Keratinocyte (primary cell): ENCODE results near the gene RNF141. TPM values are rescaled to one million over a fixed set of nuclear protein-coding genes. Genes with fewer than 3 reads are reported as not detected.

Experiments
- DNase-seq: peaks from one replicate; pipeline ENCODE4 v3.0.0-alpha.2; 2011; ENCODE audit warnings: low read depth, missing footprints, low spot score
- FAIRE-seq: peaks from 2 replicates; lab custom pipeline; 2011; peaks lifted over from hg19 to GRCh38; lab: Jason Lieb, UNC
- H2AFZ ChIP-seq: 2 replicates; pipeline ENCODE4 v1.6.0; 2012; ENCODE audit warnings: low read length, control low read depth, inconsistent platforms; ENCODE audit not compliant: control insufficient read depth
- H3K27ac ChIP-seq: 2 replicates; pipeline ENCODE4 v1.5.1; 2011; ENCODE audit warnings: low read length; ENCODE audit not compliant: control insufficient read depth, insufficient read depth
- H3K27me3 ChIP-seq: 3 replicates; pipeline ENCODE4 v1.6.0; 2011; ENCODE audit warnings: low read length; ENCODE audit not compliant: control insufficient read depth, insufficient read depth; ENCODE audit errors: extremely low read depth
- H3K36me3 ChIP-seq, 2 experiments: 2 replicates in 1 of 2; 3 replicates in 1 of 2; pipeline ENCODE4 v1.5.1; 2011; ENCODE audit warnings: low read length in 2 of 2, mild to moderate bottlenecking in 1 of 2; ENCODE audit not compliant: control insufficient read depth in 2 of 2, insufficient read depth in 2 of 2; ENCODE audit errors: extremely low read depth in 1 of 2
- H3K4me1 ChIP-seq: 3 replicates; pipeline ENCODE4 v1.5.1; 2011; ENCODE audit warnings: low read length; ENCODE audit not compliant: control insufficient read depth, insufficient read depth; ENCODE audit errors: extremely low read depth
- H3K4me2 ChIP-seq: 3 replicates; pipeline ENCODE4 v1.6.0; 2011; ENCODE audit warnings: low read depth, low read length; ENCODE audit not compliant: control insufficient read depth, insufficient read depth; ENCODE audit errors: extremely low read depth
- H3K4me3 ChIP-seq, 3 experiments: fragments of 200-600 bp in 1 of 3; sonication (generic) in 1 of 3; 2 replicates in 2 of 3; 3 replicates in 1 of 3; pipeline ENCODE4 v1.5.1; 2011 to 2016; ENCODE audit warnings: low read length in 3 of 3, mild to moderate bottlenecking in 3 of 3, control low read depth in 2 of 3, inconsistent platforms in 1 of 3, low read depth in 1 of 3, mixed read lengths in 1 of 3, mixed run types in 1 of 3, moderate library complexity in 1 of 3; ENCODE audit not compliant: control insufficient read depth in 2 of 3, insufficient read depth in 2 of 3; ENCODE audit errors: extremely low read depth in 1 of 3
- H3K79me2 ChIP-seq: 2 replicates; pipeline ENCODE4 v1.6.0; 2012; ENCODE audit warnings: low read length; ENCODE audit not compliant: control insufficient read depth, insufficient read depth
- H3K9ac ChIP-seq: 3 replicates; pipeline ENCODE4 v1.6.0; 2011; ENCODE audit warnings: low read length; ENCODE audit not compliant: control insufficient read depth, insufficient read depth; ENCODE audit errors: extremely low read depth
- H3K9me1 ChIP-seq: 3 replicates; pipeline ENCODE4 v1.6.0; 2011; ENCODE audit warnings: low read length; ENCODE audit not compliant: control insufficient read depth, insufficient read depth; ENCODE audit errors: extremely low read depth
- H3K9me3 ChIP-seq: 2 replicates; pipeline ENCODE4 v1.5.1; 2012; ENCODE audit warnings: low read depth, low read length; ENCODE audit not compliant: control insufficient read depth
- H4K20me1 ChIP-seq: 3 replicates; pipeline ENCODE4 v1.6.0; 2011; ENCODE audit warnings: low read length; ENCODE audit not compliant: control insufficient read depth, insufficient read depth; ENCODE audit errors: extremely low read depth
- CTCF ChIP-seq, 3 experiments: IDR thresholded peaks in 1 of 3; conservative IDR thresholded peaks in 1 of 3; optimal IDR thresholded peaks in 1 of 3; 2 replicates in 2 of 3; 3 replicates in 1 of 3; pipeline versions ENCODE3 to v1.5.1; 2011; ENCODE audit warnings: low read length in 3 of 3, mild to moderate bottlenecking in 3 of 3, moderate library complexity in 2 of 3, control low read depth in 1 of 3, inconsistent platforms in 1 of 3; ENCODE audit not compliant: insufficient read depth in 2 of 3; ENCODE audit errors: extremely low read depth in 1 of 3
- EZH2 ChIP-seq: IDR thresholded peaks from one replicate; pipeline ENCODE4 v1.6.1; 2012; ENCODE audit warnings: inconsistent platforms, mild to moderate bottlenecking, low read length, moderate library complexity
- dilution Hi-C: fragments of 300-500 bp; cut with MboI; formaldehyde crosslinking; loops from one replicate; pipeline ENCODE4 v1.7.0; 2020; ENCODE audit warnings: low sequenced_read_pairs; ENCODE audit not compliant: extremely low pct_ligation_motif_present
- polyA plus RNA-seq, 5 experiments: library from polyadenylated mRNA; depleted of rRNA in 3 of 5; stranded (reverse) in 3 of 5; stranded (forward) in 1 of 5; unstranded in 1 of 5; fragments of >200 nt; gene quantifications; 1 replicate in 1 of 5; 2 replicates in 3 of 5; 3 replicates in 1 of 5; pipeline versions ENCODE4 v1.2.1 to v1.2.3, GENCODE V29; 2011 to 2012; ENCODE audit warnings: missing spikeins in 2 of 5, low read depth in 1 of 5, low replicate concordance in 1 of 5

RNF141 gene
- polyA plus RNA-seq, 1 donor (not counting 4 experiments of a cell fraction or from before 2014, with no cell fraction given): 59.1 TPM

GRCh38 chr11:10543782-10544181 is 2.8 kb upstream of the RNF141 start:
- no peak for DNase-seq

GRCh38 chr11:10542776-10543175 is 1.8 kb upstream of the RNF141 start:
- FAIRE-seq: no peak
- no peaks in the 10 kb centered on the region for H3K9me1 ChIP-seq
- H3K79me2 ChIP-seq: peaks cover 17% of the 10 kb centered on the region
- DNase-seq: no peak
- no peak overlapping the region for H2AFZ ChIP-seq
- no peak overlapping the region for H3K9ac ChIP-seq
- TF ChIP-seq EZH2 (no peak), CTCF (optimal IDR thresholded peaks at IDR 0.05 in 1 of 3, IDR thresholded peaks at IDR 0.05 in 1 of 3, conservative IDR thresholded peaks at IDR 0.05 in 1 of 3; ENCODE audit: extremely low read depth in 1 of 3, insufficient read depth in 2 of 3, low read length in 3 of 3) (no peak)
- H3K36me3 ChIP-seq: no peaks in the 10 kb centered on the region
- peaks cover 1% of the 10 kb centered on the region for H3K9me3 ChIP-seq
- no peaks in the 10 kb centered on the region for H4K20me1 ChIP-seq
- no peak overlapping the region for H3K4me3 ChIP-seq
- H3K4me1 ChIP-seq: peaks cover 11% of the 10 kb centered on the region
- no peaks in the 10 kb centered on the region for H3K27me3 ChIP-seq
- no peak overlapping the region for H3K4me2 ChIP-seq
- dilution Hi-C loops: no loop called here
- no peak overlapping the region for H3K27ac ChIP-seq

More at GRCh38 chr11:10543782-10544181, 2.8 kb upstream of the RNF141 start:
- no peak for FAIRE-seq
- Histone ChIP-seq H3K27ac (no peak overlapping the region), H4K20me1 (no peaks in the 10 kb centered on the region), H3K9me1 (no peaks in the 10 kb centered on the region), H2AFZ (no peak overlapping the region), H3K4me1 (peaks cover 11% of the 10 kb centered on the region), H3K4me3 (no peak overlapping the region), H3K27me3 (no peaks in the 10 kb centered on the region), H3K9ac (no peak overlapping the region), H3K4me2 (no peak overlapping the region), H3K79me2 (peaks cover 10% of the 10 kb centered on the region), H3K9me3 (peaks cover 1% of the 10 kb centered on the region), H3K36me3 (no peaks in the 10 kb centered on the region)
- TF ChIP-seq CTCF (optimal IDR thresholded peaks at IDR 0.05 in 1 of 3, IDR thresholded peaks at IDR 0.05 in 1 of 3, conservative IDR thresholded peaks at IDR 0.05 in 1 of 3; ENCODE audit: extremely low read depth in 1 of 3, insufficient read depth in 2 of 3, low read length in 3 of 3): no peak
- TF ChIP-seq EZH2: no peak
- dilution Hi-C loops: no loop called here
